H1 (cell line): ENCODE measurements around the gene MGME1. TPM values are rescaled to one million over a fixed set of nuclear protein-coding genes. Genes with fewer than 3 reads are reported as not detected.
A peak's percentile ranks its signal among the peaks of the same experiment; 100 is the strongest.

ENCODE experiments used
- CTCF ChIA-PET: fragments of 300-600 bp; sonication (Branson Sonifier 250); formaldehyde crosslinking; loops from one replicate; lab custom pipeline; 2021; ENCODE audit not compliant: partially characterized antibody; lab: Charles Lee
- POLR2A ChIA-PET: fragments of 300-600 bp; sonication (Branson Sonifier 250); formaldehyde crosslinking; loops from one replicate; lab custom pipeline; 2021; ENCODE audit warnings: inconsistent platforms; ENCODE audit not compliant: partially characterized antibody; lab: Charles Lee
- DNase-seq, 2 experiments: peaks; one replicate each; pipeline versions ENCODE4 v3.0.0 to v3.0.0-alpha.2; 2010 to 2022; ENCODE audit warnings: low spot score in 2 of 2, low read depth in 1 of 2, mixed read lengths in 1 of 2
- FAIRE-seq: peaks from 2 replicates; lab custom pipeline; 2011; peaks lifted over from hg19 to GRCh38; lab: Jason Lieb, UNC
- H2AFZ ChIP-seq: 2 replicates; pipeline ENCODE4 v1.8.1; 2012; ENCODE audit warnings: low read length, inconsistent platforms
- H2AK5ac ChIP-seq: 2 replicates; pipeline ENCODE4 v1.6.1; 2013; ENCODE audit warnings: low read depth, low read length
- H2BK120ac ChIP-seq: replicated peaks from 2 replicates; pipeline ENCODE3; 2013; ENCODE audit warnings: low read depth, low read length, inconsistent platforms
- H2BK12ac ChIP-seq: 2 replicates; pipeline ENCODE4 v1.6.1; 2013; ENCODE audit warnings: low read depth, low read length
- H2BK15ac ChIP-seq: 2 replicates; pipeline ENCODE4 v1.6.1; 2013; ENCODE audit warnings: low read length
- H2BK20ac ChIP-seq: 2 replicates; pipeline ENCODE4 v1.6.1; 2013; ENCODE audit warnings: low read length
- H2BK5ac ChIP-seq: 2 replicates; pipeline ENCODE4 v1.6.1; 2013; ENCODE audit warnings: low read depth, low read length
- H3K14ac ChIP-seq: 2 replicates; pipeline ENCODE4 v1.6.1; 2013; ENCODE audit warnings: inconsistent platforms; ENCODE audit not compliant: insufficient read length
- H3K18ac ChIP-seq: 2 replicates; pipeline ENCODE4 v1.6.1; 2013; ENCODE audit warnings: low read length; ENCODE audit errors: extremely low read depth
- H3K23ac ChIP-seq: 2 replicates; pipeline ENCODE4 v1.6.1; 2013; ENCODE audit warnings: inconsistent platforms; ENCODE audit not compliant: insufficient read length
- H3K23me2 ChIP-seq: 2 replicates; pipeline ENCODE4 v1.6.1; 2013; ENCODE audit warnings: low read depth, low read length
- H3K27ac ChIP-seq: 2 replicates; pipeline ENCODE4 v1.6.1; 2011; ENCODE audit warnings: low read depth, low read length, inconsistent platforms
- H3K27me3 ChIP-seq, 4 experiments: replicated peaks in 1 of 4; 1 replicate in 1 of 4; 2 replicates in 3 of 4; pipeline versions ENCODE4 v1.6.1 to v1.8.1; 2011 to 2013; ENCODE audit warnings: low read length in 3 of 4, mild to moderate bottlenecking in 3 of 4, inconsistent platforms in 2 of 4, mixed read lengths in 2 of 4, moderate library complexity in 1 of 4; ENCODE audit not compliant: control insufficient read depth in 3 of 4, insufficient read depth in 3 of 4; ENCODE audit errors: extremely low read depth in 1 of 4
- H3K36me3 ChIP-seq, 4 experiments: 2 replicates each; pipeline versions ENCODE4 v1.6.1 to v1.8.1; 2011 to 2013; ENCODE audit warnings: mild to moderate bottlenecking in 4 of 4, low read length in 3 of 4, moderate library complexity in 2 of 4, control low read depth in 1 of 4, inconsistent platforms in 1 of 4; ENCODE audit not compliant: insufficient read depth in 4 of 4, control insufficient read depth in 2 of 4
- H3K4ac ChIP-seq: replicated peaks from 2 replicates; pipeline ENCODE3; 2013; ENCODE audit warnings: low read length, low read depth, mixed read lengths, inconsistent platforms; ENCODE audit not compliant: insufficient read length
- H3K4me1 ChIP-seq, 4 experiments: replicated peaks in 1 of 4; 1 replicate in 1 of 4; 2 replicates in 3 of 4; pipeline versions ENCODE4 v1.6.1 to v1.8.1; 2011 to 2013; ENCODE audit warnings: low read length in 3 of 4, inconsistent platforms in 2 of 4, mixed read lengths in 1 of 4; ENCODE audit not compliant: insufficient read depth in 4 of 4, control insufficient read depth in 3 of 4
- H3K4me2 ChIP-seq, 2 experiments: 2 replicates each; pipeline versions ENCODE4 v1.6.1 to v1.8.1; 2011 to 2013; ENCODE audit warnings: low read depth in 2 of 2, low read length in 2 of 2, control low read depth in 1 of 2, inconsistent platforms in 1 of 2, mild to moderate bottlenecking in 1 of 2; ENCODE audit not compliant: insufficient read depth in 1 of 2
- H3K4me3 ChIP-seq, 4 experiments: fragments of 200-600, 300-600 bp in 1 of 4; sonication (generic), shearing (Covaris generic), sonication (Bioruptor Twin) in 1 of 4; 2 replicates each; pipeline versions ENCODE4 v1.5.1 to v1.8.1; 2011 to 2016; ENCODE audit warnings: low read length in 4 of 4, low read depth in 3 of 4, control low read depth in 2 of 4, inconsistent platforms in 2 of 4, mild to moderate bottlenecking in 2 of 4, mixed read lengths in 1 of 4, moderate library complexity in 1 of 4; ENCODE audit not compliant: insufficient read depth in 2 of 4; ENCODE audit errors: extremely low read depth in 1 of 4
- H3K56ac ChIP-seq: replicated peaks from 2 replicates; pipeline ENCODE3; 2013; ENCODE audit warnings: low read depth, mild to moderate bottlenecking, mixed read lengths, low read length, inconsistent platforms; ENCODE audit not compliant: insufficient read length
- H3K79me1 ChIP-seq: 2 replicates; pipeline ENCODE4 v1.6.1; 2013; ENCODE audit warnings: low read depth, low read length, control low read depth
- H3K79me2 ChIP-seq, 2 experiments: 2 replicates each; pipeline versions ENCODE4 v1.6.1 to v1.8.1; 2012 to 2013; ENCODE audit warnings: low read length in 2 of 2, mild to moderate bottlenecking in 2 of 2, inconsistent platforms in 1 of 2; ENCODE audit not compliant: insufficient read depth in 2 of 2, control insufficient read depth in 1 of 2
- H3K9ac ChIP-seq, 4 experiments: replicated peaks in 1 of 4; 1 replicate in 1 of 4; 2 replicates in 3 of 4; pipeline versions ENCODE4 v1.6.1 to v1.8.1; 2011 to 2013; ENCODE audit warnings: low read depth in 3 of 4, low read length in 3 of 4, control low read depth in 2 of 4, mild to moderate bottlenecking in 2 of 4, moderate library complexity in 2 of 4, inconsistent platforms in 1 of 4; ENCODE audit errors: extremely low read depth in 1 of 4
- H3K9me3 ChIP-seq, 2 experiments: 2 replicates each; pipeline versions ENCODE4 v1.6.1 to v1.8.1; 2012 to 2013; ENCODE audit warnings: mild to moderate bottlenecking in 2 of 2, moderate library complexity in 2 of 2, control low read depth in 1 of 2, inconsistent platforms in 1 of 2, low read depth in 1 of 2, low read length in 1 of 2, mixed read lengths in 1 of 2; ENCODE audit not compliant: insufficient read depth in 2 of 2
- H4K20me1 ChIP-seq, 2 experiments: replicated peaks in 1 of 2; 2 replicates each; pipeline versions ENCODE3 to v1.8.1; 2011 to 2013; ENCODE audit warnings: inconsistent platforms in 2 of 2, low read length in 2 of 2, mild to moderate bottlenecking in 1 of 2; ENCODE audit not compliant: insufficient read depth in 2 of 2, control insufficient read depth in 1 of 2
- H4K5ac ChIP-seq: 2 replicates; pipeline ENCODE4 v1.6.1; 2013; ENCODE audit warnings: low read length, low read depth, mixed read lengths, inconsistent platforms; ENCODE audit not compliant: insufficient read length
- H4K8ac ChIP-seq: 2 replicates; pipeline ENCODE4 v1.8.0; 2013; ENCODE audit warnings: mild to moderate bottlenecking, moderate library complexity, low read length, inconsistent platforms; ENCODE audit not compliant: insufficient read depth; ENCODE audit errors: extremely low read depth
- H4K91ac ChIP-seq: replicated peaks from 2 replicates; pipeline ENCODE3; 2013; ENCODE audit warnings: low read length, mixed read lengths, inconsistent platforms; ENCODE audit not compliant: insufficient read length
- CHD1 ChIP-seq: IDR thresholded peaks from 2 replicates; pipeline ENCODE4 v1.6.1; 2012; ENCODE audit warnings: low read depth, low read length, improper control_type of control experiment
- E2F6 ChIP-seq: IDR thresholded peaks from 2 replicates; pipeline ENCODE4 v1.6.1; 2012; ENCODE audit warnings: inconsistent platforms
- GABPA ChIP-seq: IDR thresholded peaks from 2 replicates; pipeline ENCODE4 v1.6.1; 2011; ENCODE audit warnings: mild to moderate bottlenecking, low read length, moderate library complexity, borderline replicate concordance; ENCODE audit not compliant: insufficient read depth
- JUND ChIP-seq: IDR thresholded peaks from 2 replicates; pipeline ENCODE4 v1.6.1; 2011; ENCODE audit warnings: mild to moderate bottlenecking, improper control_type of control experiment, low read length
- RAD21 ChIP-seq, 2 experiments: IDR thresholded peaks in 1 of 2; conservative IDR thresholded peaks in 1 of 2; 2 replicates each; pipeline ENCODE4 v1.6.1; 2011; ENCODE audit warnings: low read depth in 2 of 2, low read length in 2 of 2, improper control_type of control experiment in 1 of 2, inconsistent platforms in 1 of 2, mild to moderate bottlenecking in 1 of 2, moderate library complexity in 1 of 2
- WGBS, 2 experiments: shearing (Covaris generic) in 1 of 2; methylation state at CpG; one replicate each; pipeline versions ENCODE4 v1.1.6 to v1.1.7; 2013 to 2015; ENCODE audit warnings: low lambda C conversion rate in 2 of 2, mixed read lengths in 2 of 2, inconsistent platforms in 1 of 2, low coverage in 1 of 2, missing lambda C conversion rate in 1 of 2; ENCODE audit not compliant: insufficient replicate concordance in 2 of 2, insufficient coverage in 1 of 2, insufficient read length in 1 of 2; ENCODE audit errors: extremely low coverage in 1 of 2, missing lambda C conversion rate in 1 of 2; 5-methylcytosine and 5-hydroxymethylcytosine counted together
- polyA plus RNA-seq, 7 experiments: library from polyadenylated mRNA; depleted of rRNA in 3 of 7; stranded (reverse) in 5 of 7; unstranded in 2 of 7; fragments of >200 nt in 5 of 7; fragments of 200-250 nt in 2 of 7; gene quantifications; 1 replicate in 5 of 7; 2 replicates in 1 of 7; 4 replicates in 1 of 7; pipeline versions ENCODE4 v1.2.1 to v1.2.3, GENCODE V29; 2011 to 2013; ENCODE audit warnings: missing spikeins in 2 of 7, mixed read lengths in 2 of 7
- total RNA-seq: library from RNA; stranded (reverse); fragmentation: NEBNext Ultra II Directional; extraction: Animal tissue kit (Norgen Biotek cat#: 25700); gene quantifications from 2 replicates; pipeline ENCODE4 v1.2.1, GENCODE V29; 2021

The MGME1 gene
- total and polyA plus RNA-seq, 2 of the 8 experiments (the other 6 are each of a cell fraction or from before 2014, with no cell fraction given) = 27.7 to 59.0 TPM

DNA sequence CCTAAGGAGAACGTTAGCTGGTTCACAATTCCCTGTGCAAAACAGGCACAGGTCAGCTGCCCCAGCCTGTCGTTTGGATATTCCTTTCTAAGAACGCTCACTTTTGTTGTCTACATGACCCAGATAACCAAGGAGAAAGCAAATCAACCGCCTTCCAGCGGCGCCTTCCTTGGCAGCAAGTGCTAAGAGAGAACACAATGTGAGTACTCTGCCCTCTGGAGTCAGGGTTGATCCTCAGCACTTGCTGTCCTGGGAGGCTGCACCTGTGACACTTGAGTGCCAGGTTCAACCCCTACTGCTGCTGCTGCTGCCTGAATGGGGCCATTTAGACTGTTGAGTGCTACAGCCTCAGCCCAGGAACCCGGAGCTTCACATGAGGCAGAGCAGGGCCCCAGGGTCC is 52.1 kb downstream of the MGME1 start:
- Histone ChIP-seq H3K18ac (no peak overlapping the region), H3K9ac (no peak overlapping the region), H4K8ac (no peak overlapping the region), H3K27me3 (no peaks in the 10 kb centered on the region), H3K4ac (no peak overlapping the region), H2AK5ac (no peak overlapping the region), H2BK12ac (no peak overlapping the region), H2BK20ac (no peak overlapping the region), H3K36me3 (peaks cover 8 to 21% (median 16%) of the 10 kb centered on the region in 4 experiments; a peak in 5 of 8 replicates), H3K23me2 (peaks cover 13% of the 10 kb centered on the region; the same call in 1 of the 2 replicates), H2BK5ac (no peak overlapping the region), H4K5ac (no peak overlapping the region), H4K91ac (no peak overlapping the region), H3K79me2 (no peaks in the 10 kb centered on the region), H3K27ac (no peak overlapping the region), H2BK15ac (no peak overlapping the region), H2AFZ (no peak overlapping the region), H3K79me1 (no peaks in the 10 kb centered on the region), H3K4me1 (no peaks in the 10 kb centered on the region), H3K23ac (no peak overlapping the region), H4K20me1 (peaks cover 0 to 4% of the 10 kb centered on the region in 2 experiments), H2BK120ac (no peak overlapping the region), H3K14ac (no peak overlapping the region), H3K56ac (no peak overlapping the region), H3K9me3 (no peaks in the 10 kb centered on the region; a peak in 1 of 4 replicates), H3K4me3 (no peak overlapping the region), H3K4me2 (no peak overlapping the region)
- WGBS, 2 experiments = 83% methylated on average over 7 of the region's 7 CpGs; no CpG with 5 or more reads in 1 of the 2 experiments
- TF ChIP-seq CHD1 (no peak), E2F6 (no peak), RAD21 (IDR thresholded peaks at IDR 0.05 in 1 of 2, conservative IDR thresholded peaks at IDR 0.05 in 1 of 2; ENCODE audit: low read depth in 2 of 2, low read length in 2 of 2) (peak; percentile 5 to 11; a peak in 1 of 4 replicates), JUND (no peak), GABPA (no peak)
- CTCF ChIA-PET = interaction anchor here (0.6 to 4.4 kb wide), 11 partner anchors 12 to 205 kb away, joined by 3 to 48 read pairs (median 4); no protein-coding TSS in a partner anchor
- DNase-seq (no peak), FAIRE-seq (no peak)
- POLR2A ChIA-PET = interaction anchor here (0.9 to 1.9 kb wide), 2 partner anchors 16 to 79 kb away, joined by 3 to 5 read pairs; no protein-coding TSS in a partner anchor
